ENCODE data around the gene TEAD1.

GRCh38 chr11:12778240-12778905 is 104.2 kb downstream of the TEAD1 start:
- TF ChIP-seq CTCF (IDR thresholded peaks at IDR 0.05; ENCODE audit: insufficient read depth, low read length) (no peak), REST (IDR thresholded peaks at IDR 0.05; ENCODE audit: insufficient replicate concordance, low read depth) (no peak), GABPA (IDR thresholded peaks at IDR 0.05; ENCODE audit: low read depth) (no peak), POLR2AphosphoS5 (IDR thresholded peaks at IDR 0.05; ENCODE audit: low read depth) (no peak)
